ENCODE data around the gene C12orf60. TPM values are rescaled to one million over a fixed set of nuclear protein-coding genes. Genes with fewer than 3 reads are reported as not detected.

Gene C12orf60
- total and polyA plus RNA-seq, 2 donors from 2014 or later = 2.0 to 4.5 TPM

GRCh38 chr12:14868916-14869506 is 65.5 kb downstream of the C12orf60 start:
- H3K36me3 ChIP-seq (ENCODE audit: control insufficient read depth in 2 of 3, insufficient read depth in 3 of 3, low read length in 3 of 3) = no peaks in the 10 kb centered on the region
- no peak overlapping the region for H3K4me3 ChIP-seq (ENCODE audit: low read length in 3 of 3)
- TF ChIP-seq, protein P1, sequence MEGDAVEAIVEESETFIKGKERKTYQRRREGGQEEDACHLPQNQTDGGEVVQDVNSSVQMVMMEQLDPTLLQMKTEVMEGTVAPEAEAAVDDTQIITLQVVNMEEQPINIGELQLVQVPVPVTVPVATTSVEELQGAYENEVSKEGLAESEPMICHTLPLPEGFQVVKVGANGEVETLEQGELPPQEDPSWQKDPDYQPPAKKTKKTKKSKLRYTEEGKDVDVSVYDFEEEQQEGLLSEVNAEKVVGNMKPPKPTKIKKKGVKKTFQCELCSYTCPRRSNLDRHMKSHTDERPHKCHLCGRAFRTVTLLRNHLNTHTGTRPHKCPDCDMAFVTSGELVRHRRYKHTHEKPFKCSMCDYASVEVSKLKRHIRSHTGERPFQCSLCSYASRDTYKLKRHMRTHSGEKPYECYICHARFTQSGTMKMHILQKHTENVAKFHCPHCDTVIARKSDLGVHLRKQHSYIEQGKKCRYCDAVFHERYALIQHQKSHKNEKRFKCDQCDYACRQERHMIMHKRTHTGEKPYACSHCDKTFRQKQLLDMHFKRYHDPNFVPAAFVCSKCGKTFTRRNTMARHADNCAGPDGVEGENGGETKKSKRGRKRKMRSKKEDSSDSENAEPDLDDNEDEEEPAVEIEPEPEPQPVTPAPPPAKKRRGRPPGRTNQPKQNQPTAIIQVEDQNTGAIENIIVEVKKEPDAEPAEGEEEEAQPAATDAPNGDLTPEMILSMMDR (IDR thresholded peaks at IDR 0.05; ENCODE audit: borderline replicate concordance, extremely low read depth, insufficient read depth) = no peak
- no peak for DNase-seq
- H3K27me3 ChIP-seq (ENCODE audit: control insufficient read depth, insufficient read depth, low read length) = no peaks in the 10 kb centered on the region
- H3K4me1 ChIP-seq (ENCODE audit: control insufficient read depth in 2 of 3, insufficient read depth in 2 of 3, low read depth in 1 of 3, low read length in 3 of 3) = no peaks in the 10 kb centered on the region
- intact Hi-C loops (cut with DNase I) = no loop called here
- FAIRE-seq = no peak
- no peak overlapping the region for H3K9ac ChIP-seq (ENCODE audit: low read length in 3 of 3)
- no peaks in the 10 kb centered on the region for H3K9me3 ChIP-seq (ENCODE audit: control insufficient read depth in 2 of 3, insufficient read depth in 1 of 3, low read length in 3 of 3)
- no peak overlapping the region for H3K27ac ChIP-seq (ENCODE audit: low read depth in 2 of 2, low read length in 2 of 2)

- DNase-seq = no peak
- intact Hi-C loops (cut with DNase I) = no loop called here
- no peak for FAIRE-seq
- Histone ChIP-seq H3K9me3 (ENCODE audit: control insufficient read depth in 2 of 3, insufficient read depth in 1 of 3, low read length in 3 of 3) (no peaks in the 10 kb centered on the region), H3K4me3 (ENCODE audit: low read length in 3 of 3) (no peak overlapping the region), H3K9ac (ENCODE audit: low read length in 3 of 3) (no peak overlapping the region), H3K36me3 (ENCODE audit: control insufficient read depth in 2 of 3, insufficient read depth in 3 of 3, low read length in 3 of 3) (no peaks in the 10 kb centered on the region), H3K27ac (ENCODE audit: low read depth in 2 of 2, low read length in 2 of 2) (no peak overlapping the region), H3K4me1 (ENCODE audit: control insufficient read depth in 2 of 3, insufficient read depth in 2 of 3, low read depth in 1 of 3, low read length in 3 of 3) (no peaks in the 10 kb centered on the region), H3K27me3 (ENCODE audit: control insufficient read depth, insufficient read depth, low read length) (no peaks in the 10 kb centered on the region)
- TF ChIP-seq, protein P1 (IDR thresholded peaks at IDR 0.05; ENCODE audit: borderline replicate concordance, extremely low read depth, insufficient read depth) = no peak
Measured at GRCh38 chr12:14871247-14871646, 67.8 kb downstream of the C12orf60 start.

DNA sequence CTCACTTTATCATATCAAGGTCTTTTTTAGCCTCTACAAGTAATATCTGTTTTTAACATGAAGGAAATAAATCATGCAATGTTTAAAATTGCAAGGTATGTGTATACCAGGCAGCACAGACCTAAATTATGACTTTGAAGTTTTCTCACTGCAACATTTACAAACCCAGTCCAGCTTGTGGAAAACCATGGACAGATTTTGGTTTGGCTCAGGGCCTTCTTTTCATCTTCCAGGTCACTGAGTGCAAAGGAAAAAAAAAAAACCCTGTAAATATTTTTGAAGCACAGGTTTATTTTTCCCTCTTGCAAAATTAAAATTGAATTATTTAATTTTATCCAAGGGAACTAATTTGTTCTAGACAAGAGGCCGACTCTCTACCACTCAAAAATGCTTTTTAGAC is 68.4 kb downstream of the C12orf60 start:
- DNase-seq (no peak), FAIRE-seq (no peak)
- no peaks in the 10 kb centered on the region for H3K4me1 ChIP-seq (ENCODE audit: control insufficient read depth in 2 of 3, insufficient read depth in 2 of 3, low read depth in 1 of 3, low read length in 3 of 3)
- H3K9me3 ChIP-seq (ENCODE audit: control insufficient read depth in 2 of 3, insufficient read depth in 1 of 3, low read length in 3 of 3) = no peaks in the 10 kb centered on the region
- TF ChIP-seq, protein P1 (IDR thresholded peaks at IDR 0.05; ENCODE audit: borderline replicate concordance, extremely low read depth, insufficient read depth) = no peak
- H3K9ac ChIP-seq (ENCODE audit: low read length in 3 of 3) = no peak overlapping the region
- no peak overlapping the region for H3K27ac ChIP-seq (ENCODE audit: low read depth in 2 of 2, low read length in 2 of 2)
- H3K36me3 ChIP-seq (ENCODE audit: control insufficient read depth in 2 of 3, insufficient read depth in 3 of 3, low read length in 3 of 3) = no peaks in the 10 kb centered on the region
- no peaks in the 10 kb centered on the region for H3K27me3 ChIP-seq (ENCODE audit: control insufficient read depth, insufficient read depth, low read length)
- H3K4me3 ChIP-seq (ENCODE audit: low read length in 3 of 3) = no peak overlapping the region
- intact Hi-C loops (cut with DNase I) = no loop called here
